Neutrophil (primary cell): Measurements from ENCODE around the gene ENTR1.
A peak's percentile ranks its signal among the peaks of the same experiment; 100 is the strongest.

ENCODE experiments used
- H3K27ac ChIP-seq: fragments of 200-600 bp; sonication (generic); 2 replicates; pipeline ENCODE4 v1.5.1; 2016; ENCODE audit warnings: mild to moderate bottlenecking, moderate library complexity
- H3K27me3 ChIP-seq: fragments of 200-600 bp; sonication (generic); 2 replicates; pipeline ENCODE4 v1.6.0; 2016; ENCODE audit warnings: mild to moderate bottlenecking
- H3K36me3 ChIP-seq: fragments of 200-600 bp; sonication (generic); 2 replicates; pipeline ENCODE4 v1.5.1; 2017
- H3K4me1 ChIP-seq, 2 experiments: fragments of 200-600 bp in 1 of 2; sonication (generic) in 1 of 2; 1 replicate in 1 of 2; 2 replicates in 1 of 2; pipeline versions ENCODE4 v1.5.1 to v1.6.1; 2013 to 2016; ENCODE audit warnings: low read depth in 1 of 2, low read length in 1 of 2, mild to moderate bottlenecking in 1 of 2, moderate library complexity in 1 of 2; ENCODE audit not compliant: control insufficient read depth in 1 of 2, insufficient read depth in 1 of 2
- H3K4me3 ChIP-seq, 2 experiments: fragments of 200-600 bp in 1 of 2; sonication (generic) in 1 of 2; 1 replicate in 1 of 2; 2 replicates in 1 of 2; pipeline ENCODE4 v1.5.1; 2013 to 2016; ENCODE audit warnings: low read depth in 1 of 2, low read length in 1 of 2, mild to moderate bottlenecking in 1 of 2, moderate library complexity in 1 of 2
- H3K9me3 ChIP-seq: fragments of 200-600 bp; sonication (generic); 2 replicates; pipeline ENCODE4 v1.5.1; 2016
- TF ChIP-seq, protein P1 (sequence below): fragments of 200-600 bp; sonication (generic); IDR thresholded peaks from 2 replicates; pipeline ENCODE4 v1.5.1; 2016; ENCODE audit warnings: antibody characterized with exemption

Gene ENTR1

DNA sequence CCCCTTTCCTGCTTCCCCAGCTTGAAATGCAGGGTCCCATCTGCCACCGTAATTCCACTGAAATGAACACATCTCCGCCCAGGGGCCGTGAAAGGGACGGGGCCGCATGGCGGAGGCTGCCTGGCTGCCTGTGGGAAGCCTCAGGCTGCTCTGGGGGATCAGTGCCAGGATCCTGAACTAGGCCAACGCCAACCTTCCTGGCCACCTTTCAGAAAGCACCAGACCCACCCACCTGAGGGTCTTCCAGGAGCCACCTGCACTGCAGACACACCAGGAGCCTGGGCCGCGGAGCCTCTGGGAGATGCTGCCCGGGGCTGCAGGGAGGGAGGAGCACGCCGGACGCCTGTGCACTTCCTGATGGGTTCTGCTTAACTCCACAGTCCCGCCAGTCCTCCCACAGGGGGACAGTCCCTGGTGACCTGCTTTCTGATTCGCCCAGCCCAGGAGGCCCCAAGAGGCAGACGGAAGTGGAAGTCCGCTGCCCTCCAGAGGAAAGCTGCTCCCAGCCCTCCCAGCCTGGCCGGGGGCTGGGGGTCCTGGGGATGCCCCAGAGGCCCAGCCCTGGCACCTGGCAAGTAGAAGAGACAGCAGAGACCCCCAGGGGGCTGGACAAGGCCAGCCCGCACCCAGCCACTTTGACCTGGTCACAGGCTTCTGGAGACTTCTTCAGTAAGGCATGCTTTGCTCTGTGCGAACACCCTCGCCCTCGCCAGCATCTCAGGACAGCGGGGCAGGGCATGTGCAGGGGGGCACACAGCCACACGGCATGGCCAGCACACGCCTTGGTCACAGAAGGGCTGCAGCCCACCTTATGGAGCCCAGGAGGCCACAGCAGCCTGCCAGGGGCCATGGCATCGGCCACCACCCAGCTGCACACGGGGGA, 36.9 kb downstream of the ENTR1 start, which contains the start of gene CARD9:
CARD9 (minus strand) TSS at position 370 of the 883 bp plus-strand sequence. CDS start 1,591 bp downstream, outside the sequence.
- Histone ChIP-seq H3K36me3 (peaks cover 28% of the 10 kb centered on the region), H3K4me3 (peak within 1 kb of the TSS; percentile 51 to 63), H3K9me3 (no peaks in the 10 kb centered on the region), H3K4me1 (peaks cover 29 to 33% of the 10 kb centered on the region in 2 experiments), H3K27ac (peak within 1 kb of the TSS; percentile 73), H3K27me3 (no peaks in the 10 kb centered on the region)
- TF ChIP-seq, protein P1, sequence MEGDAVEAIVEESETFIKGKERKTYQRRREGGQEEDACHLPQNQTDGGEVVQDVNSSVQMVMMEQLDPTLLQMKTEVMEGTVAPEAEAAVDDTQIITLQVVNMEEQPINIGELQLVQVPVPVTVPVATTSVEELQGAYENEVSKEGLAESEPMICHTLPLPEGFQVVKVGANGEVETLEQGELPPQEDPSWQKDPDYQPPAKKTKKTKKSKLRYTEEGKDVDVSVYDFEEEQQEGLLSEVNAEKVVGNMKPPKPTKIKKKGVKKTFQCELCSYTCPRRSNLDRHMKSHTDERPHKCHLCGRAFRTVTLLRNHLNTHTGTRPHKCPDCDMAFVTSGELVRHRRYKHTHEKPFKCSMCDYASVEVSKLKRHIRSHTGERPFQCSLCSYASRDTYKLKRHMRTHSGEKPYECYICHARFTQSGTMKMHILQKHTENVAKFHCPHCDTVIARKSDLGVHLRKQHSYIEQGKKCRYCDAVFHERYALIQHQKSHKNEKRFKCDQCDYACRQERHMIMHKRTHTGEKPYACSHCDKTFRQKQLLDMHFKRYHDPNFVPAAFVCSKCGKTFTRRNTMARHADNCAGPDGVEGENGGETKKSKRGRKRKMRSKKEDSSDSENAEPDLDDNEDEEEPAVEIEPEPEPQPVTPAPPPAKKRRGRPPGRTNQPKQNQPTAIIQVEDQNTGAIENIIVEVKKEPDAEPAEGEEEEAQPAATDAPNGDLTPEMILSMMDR, result no peak

GRCh38 chr9:136372561-136373299, 37.7 kb downstream of the ENTR1 start:
- Histone ChIP-seq H3K4me1 (peaks cover 29 to 33% of the 10 kb centered on the region in 2 experiments), H3K27me3 (no peaks in the 10 kb centered on the region), H3K4me3 (peak overlapping the region; percentile 51 to 63), H3K27ac (peak overlapping the region; percentile 73), H3K36me3 (peaks cover 20% of the 10 kb centered on the region), H3K9me3 (no peaks in the 10 kb centered on the region)
- TF ChIP-seq, protein P1, result no peak

DNA sequence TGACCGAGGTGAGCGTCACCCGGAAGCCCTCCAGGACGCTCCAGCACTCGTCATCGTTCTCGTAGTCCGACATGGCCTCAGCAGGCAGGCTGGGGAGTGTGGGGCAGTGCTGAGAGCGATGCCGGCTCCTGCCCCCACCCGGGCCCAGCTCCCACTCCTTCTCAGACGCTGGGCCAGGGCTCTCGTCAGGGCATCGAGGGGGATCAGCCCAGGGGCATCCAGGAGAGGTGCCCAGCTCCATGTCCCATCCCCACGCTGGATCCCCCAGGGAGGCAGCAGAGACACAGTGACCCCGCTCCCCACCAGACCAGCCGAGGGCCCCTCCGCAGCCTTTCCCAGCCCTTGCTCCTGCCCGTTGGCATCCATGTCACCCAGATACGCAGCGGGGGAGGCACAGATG, 38.4 kb downstream of the ENTR1 start:
- no peaks in the 10 kb centered on the region for H3K27me3 ChIP-seq
- H3K9me3 ChIP-seq, result no peaks in the 10 kb centered on the region
- TF ChIP-seq, protein P1, result no peak
- peak overlapping the region; percentile 73 for H3K27ac ChIP-seq
- peaks cover 24 to 27% of the 10 kb centered on the region in 2 experiments for H3K4me1 ChIP-seq
- H3K36me3 ChIP-seq, result peaks cover 19% of the 10 kb centered on the region
- peak overlapping the region; percentile 51 to 63 for H3K4me3 ChIP-seq

DNA sequence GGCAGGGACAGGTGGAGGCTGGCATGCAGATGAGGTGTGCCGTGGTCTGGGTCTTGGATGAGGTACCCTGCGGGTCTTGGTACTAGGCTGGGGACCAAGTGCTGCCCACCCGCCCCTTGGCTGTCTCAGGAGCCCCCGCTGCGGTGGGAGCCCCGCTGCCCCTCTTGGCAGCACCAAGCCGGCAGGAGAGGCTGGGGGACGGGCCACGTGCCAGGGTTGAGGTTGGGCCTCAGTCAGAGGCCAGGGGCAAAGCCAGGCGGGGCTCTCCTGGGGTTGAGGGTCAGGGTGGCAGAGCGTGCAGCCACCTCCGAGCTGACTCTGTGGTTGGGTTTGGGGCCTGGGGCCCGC, 38.9 kb downstream of the ENTR1 start:
- no peaks in the 10 kb centered on the region for H3K9me3 ChIP-seq

More for the DNA sequence above, 38.9 kb downstream of the ENTR1 start:
- TF ChIP-seq, protein P1, result no peak
- Histone ChIP-seq H3K4me3 (no peak overlapping the region), H3K4me1 (peaks cover 24 to 25% of the 10 kb centered on the region in 2 experiments), H3K27ac (peak overlapping the region; percentile 73), H3K27me3 (no peaks in the 10 kb centered on the region), H3K36me3 (peaks cover 19% of the 10 kb centered on the region)
